HG03175 (cell line): ENCODE results near the gene TEX2.

Source experiments
- ATAC-seq: cut with Tn5 transposase; IDR thresholded peaks from one replicate; pipeline ENCODE4 v1.9.1; 2021; ENCODE audit warnings: mild to moderate bottlenecking, moderate library complexity; ENCODE audit not compliant: unreplicated experiment

The TEX2 gene

DNA sequence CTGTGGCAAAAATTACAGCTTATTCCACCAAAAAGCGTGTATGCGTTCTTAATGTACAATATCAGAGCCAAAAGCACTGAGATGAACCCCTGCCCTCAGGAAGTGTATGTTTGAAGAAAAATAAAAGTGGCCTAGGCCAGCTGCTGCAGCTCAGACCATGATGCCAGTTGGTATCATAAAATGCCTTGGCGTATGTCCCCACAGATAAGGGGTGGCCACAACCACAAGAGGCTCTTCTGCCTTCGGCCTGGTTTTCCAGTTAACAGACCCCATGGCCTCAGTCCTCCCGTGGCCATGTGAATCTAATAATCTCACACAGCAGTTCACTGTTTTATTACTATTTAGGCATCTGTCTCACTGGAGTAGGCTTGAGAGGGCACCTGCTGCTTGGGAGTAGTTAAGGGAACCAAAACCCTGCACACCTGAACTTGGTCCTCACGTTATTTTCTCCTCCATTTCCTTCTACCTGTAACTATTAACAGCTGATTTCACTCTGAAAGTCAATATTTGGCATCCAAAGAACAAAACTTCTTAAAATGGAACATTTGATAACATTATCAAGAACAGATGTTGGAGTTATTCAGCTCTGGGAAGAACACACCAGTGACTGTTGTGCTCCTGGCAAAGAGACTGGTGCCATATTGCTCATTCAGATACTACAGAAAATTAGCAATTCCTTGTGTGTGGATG, 98.3 kb downstream of the TEX2 start:
- ATAC-seq = no peak

DNA sequence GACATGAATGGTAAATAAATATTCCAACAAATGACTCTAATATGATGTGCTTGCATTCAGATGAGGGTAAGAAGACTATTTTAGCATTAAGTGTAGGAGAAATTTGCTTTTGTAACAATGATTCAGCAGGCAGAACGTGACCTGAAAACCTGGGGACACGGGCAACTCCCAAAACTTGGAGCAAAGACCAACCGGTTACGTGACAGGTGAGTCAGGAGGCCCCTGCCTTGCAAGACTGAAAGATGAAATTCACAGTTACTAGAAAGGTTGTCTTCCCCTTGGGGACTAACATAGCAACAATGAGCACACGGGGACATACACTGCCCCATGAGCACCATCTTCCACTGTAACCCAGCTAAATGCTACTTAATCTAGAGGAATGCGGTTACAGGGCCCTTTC, 99.6 kb downstream of the TEX2 start:
- no peak for ATAC-seq

DNA sequence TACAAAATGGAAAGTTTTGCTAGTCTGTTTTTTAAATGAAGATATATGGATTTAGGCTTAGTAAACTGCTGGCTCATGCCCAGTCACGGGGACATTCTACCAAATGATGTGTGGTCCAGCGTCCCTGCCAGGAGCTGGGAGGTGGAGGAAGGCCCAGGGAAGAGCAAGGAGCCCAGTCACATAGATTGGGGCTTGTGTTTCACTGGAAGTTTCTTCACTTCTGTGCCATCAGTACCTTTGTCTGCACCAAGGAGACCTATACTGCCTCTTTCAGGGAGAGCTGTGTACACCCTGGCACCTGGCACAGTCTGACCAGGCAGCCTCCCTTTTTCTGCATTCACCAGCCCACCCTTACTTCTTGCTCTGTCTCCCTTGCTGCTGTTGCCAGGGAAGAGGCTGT, 100.5 kb downstream of the TEX2 start:
- no peak for ATAC-seq

DNA sequence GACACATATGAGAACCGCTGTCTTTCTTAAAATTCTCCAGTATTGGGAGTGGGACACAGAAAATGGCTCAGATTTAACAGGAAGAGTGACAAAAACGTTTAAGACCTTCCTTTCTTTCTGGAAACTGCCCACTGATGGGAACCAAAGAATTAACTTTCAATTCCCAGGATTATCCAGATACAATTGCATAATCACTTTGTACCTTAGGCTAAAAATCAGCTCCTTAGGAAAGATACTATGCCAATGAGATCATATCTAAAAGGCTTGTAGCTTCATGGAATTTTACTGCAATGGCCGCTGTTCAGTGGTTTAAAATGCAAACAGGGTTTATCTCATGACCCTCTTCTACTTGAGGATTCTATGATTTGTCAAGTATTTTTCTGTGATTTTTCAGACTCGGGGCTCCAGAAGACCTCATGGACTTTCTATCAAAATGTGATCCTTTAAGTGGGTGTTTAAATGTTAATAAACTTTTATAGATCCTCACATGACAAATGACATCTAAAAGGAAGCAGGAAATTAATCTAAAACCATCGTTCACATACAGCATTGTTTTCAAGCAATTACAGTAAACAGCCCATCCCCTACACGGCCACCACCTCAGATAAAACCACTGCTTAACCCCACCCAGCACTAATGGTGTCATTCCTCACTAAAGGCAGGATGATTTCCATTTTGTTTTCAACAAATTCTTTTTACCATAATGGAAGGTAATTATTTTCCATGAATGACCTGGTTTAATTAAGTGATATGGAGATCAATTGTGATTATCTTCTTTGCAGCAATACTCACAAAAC, 101.5 kb downstream of the TEX2 start:
- ATAC-seq = no peak

DNA sequence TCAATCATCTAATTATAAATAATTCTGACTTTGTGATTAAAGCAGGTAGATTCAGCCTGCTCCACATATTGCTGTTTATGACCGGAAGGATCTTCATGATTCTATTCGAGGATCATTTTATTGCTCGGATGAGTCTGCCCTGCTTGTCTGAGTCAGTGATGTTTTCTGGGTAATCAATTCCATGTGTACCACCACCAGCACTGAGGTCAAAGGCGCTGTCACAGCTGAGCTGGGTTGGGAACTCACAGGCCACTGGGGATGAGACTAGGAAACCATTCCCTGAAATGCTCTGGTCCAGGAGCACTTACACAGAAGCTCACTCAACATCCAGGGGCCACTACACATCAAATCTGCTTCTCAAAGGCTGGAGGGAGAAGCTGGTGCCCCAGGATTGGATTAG, 102.7 kb downstream of the TEX2 start:
- ATAC-seq = no peak

DNA sequence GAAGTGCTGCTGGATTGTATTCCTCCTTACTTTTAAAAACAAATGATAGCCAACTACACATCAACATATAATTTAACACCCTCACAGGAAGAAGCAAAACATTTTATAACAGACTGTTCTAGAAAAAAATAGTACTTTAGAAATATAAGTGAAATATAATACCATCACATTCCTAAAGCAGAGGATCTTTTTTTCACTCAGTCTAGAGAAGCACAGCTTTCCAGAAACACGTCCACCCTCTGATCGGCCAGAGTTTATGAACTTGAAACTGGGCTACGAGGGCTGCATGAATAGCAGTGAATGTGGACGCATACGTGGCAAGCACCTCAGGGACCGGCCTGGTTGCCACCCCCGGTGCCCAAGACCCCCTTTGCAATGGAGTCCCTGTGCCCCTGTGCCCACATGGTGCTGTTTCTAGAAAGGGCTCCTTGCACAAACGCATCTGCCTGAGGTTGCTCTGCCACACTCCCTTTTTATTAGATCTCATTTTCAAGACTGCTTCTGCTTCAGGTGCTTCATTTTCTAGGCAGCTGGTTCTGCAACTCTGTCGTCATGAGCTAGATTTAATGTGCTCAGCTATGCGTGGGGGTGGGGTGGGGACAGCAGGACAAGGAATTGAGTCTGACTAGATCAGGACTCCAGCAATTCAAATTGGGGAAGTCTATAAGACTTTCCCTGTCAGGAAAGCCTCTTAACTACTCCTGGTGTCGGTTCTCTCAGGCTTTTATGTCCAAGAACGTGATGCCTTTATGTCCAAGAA, 104.0 kb downstream of the TEX2 start:
- ATAC-seq = no peak

DNA sequence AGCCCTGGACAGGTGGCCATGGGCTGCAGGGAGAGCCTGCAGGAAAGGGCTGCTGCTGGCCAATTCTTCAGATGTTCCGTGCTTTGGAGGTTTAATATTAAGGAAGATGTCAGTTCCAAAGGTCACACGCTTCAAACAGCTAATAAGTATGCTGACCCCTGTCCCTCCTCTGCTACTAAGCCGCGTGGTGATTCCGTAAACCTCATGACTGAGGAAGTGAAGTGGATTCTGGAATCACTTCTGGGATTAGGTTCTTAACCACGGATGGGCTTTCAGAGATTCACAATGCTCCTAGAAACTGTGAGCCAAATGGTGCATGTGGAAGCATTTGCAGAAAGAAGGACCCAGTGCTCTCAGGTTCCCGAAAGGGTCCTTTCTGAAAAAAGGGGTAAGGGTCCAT, 104.7 kb downstream of the TEX2 start:
- ATAC-seq = no peak

DNA sequence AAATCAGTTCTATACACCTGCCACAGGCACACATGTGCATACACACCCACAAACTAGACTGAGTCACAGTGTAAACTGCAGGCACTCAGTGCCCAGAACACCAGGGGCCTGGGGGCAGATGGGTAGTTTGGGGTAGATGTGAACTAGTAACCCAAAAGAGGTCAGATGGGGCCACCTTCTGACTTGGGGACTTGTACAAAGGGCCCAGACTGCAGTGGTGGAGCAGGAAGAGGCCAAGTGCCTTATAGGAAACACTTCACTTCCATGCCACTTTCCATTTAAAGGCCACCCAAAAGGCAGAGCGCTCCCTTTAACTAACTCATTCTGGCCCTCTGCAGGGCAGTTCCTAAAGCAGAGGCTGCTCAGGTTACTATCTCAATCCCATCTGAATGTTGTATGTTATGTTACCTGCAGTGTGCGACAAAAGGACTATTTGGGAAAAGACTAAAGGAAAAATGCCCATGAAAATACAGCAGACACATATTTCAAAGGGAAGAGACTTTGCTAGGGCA, 105.3 kb downstream of the TEX2 start:
- ATAC-seq = no peak

DNA sequence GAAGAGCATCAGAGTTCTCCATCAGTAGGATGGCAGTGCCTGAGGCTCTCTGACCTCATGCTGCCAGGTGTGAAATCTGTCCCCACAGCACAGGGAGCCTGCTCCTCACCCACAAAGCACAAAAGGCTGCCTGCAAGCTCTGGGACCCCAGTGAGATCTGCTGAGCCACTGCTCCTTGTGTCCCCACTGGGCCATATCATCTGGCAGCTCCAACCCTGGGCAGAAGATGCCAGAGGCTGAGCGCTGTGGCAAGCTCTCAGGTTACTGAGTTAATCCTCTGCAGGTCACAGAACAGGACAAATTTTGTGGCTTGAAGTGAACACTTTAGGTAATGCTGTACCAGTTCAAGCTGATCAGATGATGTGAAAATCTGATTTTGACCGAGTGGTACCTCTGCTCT, 106.4 kb downstream of the TEX2 start:
- no peak for ATAC-seq

DNA sequence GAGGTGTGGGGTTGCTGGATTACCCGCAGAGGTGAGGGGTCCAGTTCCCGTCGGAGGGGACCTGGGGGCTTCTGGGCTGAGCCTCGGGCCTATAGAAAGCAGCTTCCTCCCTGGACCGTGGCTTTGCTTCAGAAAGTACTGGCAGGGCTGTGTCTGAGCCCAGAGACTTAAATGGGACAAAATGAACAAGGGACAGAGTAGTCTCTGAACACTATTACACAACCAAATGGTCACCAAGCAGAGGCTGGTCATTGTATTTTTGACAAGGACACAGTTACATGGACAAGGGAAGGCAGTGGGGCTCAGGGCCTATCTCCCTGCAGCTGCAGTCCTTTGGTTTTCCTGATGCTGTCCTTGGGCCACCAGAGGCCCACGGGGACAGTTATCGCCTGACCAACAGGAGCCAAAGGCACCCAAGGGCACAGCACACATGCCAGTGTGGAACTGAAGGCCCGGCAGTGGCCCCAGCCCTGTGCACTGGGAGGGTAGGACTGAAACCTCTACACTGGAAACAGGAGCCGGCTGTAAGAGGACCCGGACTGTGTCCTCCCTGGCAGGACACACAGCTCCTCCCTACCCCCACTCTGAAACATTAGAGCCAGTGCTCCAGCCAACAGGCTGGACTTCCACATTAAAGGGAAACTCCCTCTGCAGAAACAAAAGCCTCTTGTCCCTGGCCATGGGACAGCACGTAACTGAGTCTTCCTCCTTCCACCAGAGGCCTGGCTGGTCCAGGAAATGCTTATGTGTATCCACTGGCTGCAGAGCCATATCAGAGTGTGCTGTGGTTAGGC, 107.1 kb downstream of the TEX2 start:
- no peak for ATAC-seq

DNA sequence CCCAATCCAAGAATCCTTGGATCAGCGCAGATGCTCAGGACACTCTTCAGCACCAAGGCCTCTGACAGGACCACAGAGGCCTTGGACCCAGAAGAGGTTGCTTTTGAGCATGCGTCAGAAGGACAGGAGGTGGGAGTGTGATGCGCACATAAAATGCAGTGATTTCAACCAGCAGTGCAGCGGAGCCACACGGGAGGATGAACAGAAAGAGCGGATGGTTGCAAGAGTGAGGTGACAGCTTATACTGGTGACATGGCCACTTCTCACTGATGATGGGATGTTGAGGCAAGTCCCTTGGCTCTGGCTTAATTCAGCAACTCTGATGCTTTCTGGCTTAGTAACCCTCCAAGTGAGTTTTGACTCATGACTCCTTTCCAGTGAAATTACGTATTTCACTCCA, 107.9 kb downstream of the TEX2 start:
- ATAC-seq = no peak

DNA sequence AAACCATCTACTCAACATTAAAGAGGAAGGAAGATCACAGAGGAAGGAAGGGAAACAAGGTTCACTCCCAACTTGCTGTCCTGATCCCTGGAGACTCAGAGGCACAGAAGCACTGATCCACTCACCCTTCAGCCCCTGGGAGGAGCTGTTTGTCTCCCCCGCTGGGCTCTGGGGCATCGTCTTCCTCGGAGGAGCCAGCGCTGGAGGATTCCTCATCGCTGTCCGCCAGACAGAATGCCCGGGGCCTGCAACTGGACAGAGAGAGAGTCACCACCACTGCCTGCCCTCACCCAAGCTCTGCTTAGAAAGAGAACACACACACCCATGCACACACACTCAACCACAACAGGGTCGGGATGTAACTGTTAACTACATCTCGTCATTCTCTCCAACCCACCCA, 108.3 kb downstream of the TEX2 start:
- no peak for ATAC-seq

DNA sequence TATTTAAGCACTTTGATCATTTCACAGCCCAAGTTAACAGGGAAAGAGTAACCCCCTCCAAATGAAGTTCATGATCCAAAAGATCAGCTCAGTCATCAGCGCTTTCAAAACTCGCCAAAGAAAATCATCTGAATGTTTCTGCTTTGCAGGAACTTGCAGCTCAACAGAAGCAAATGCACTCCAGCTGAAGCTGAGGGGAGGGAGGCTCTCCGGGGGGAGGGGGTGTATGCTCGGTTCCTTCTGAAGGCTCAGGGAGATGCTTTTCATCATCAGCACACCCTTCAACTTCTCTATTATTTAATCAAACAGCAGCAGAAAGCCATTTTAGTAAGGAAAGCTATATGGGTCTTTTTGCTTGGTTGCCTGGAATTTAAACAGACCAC, 108.8 kb downstream of the TEX2 start:
- no peak for ATAC-seq

DNA sequence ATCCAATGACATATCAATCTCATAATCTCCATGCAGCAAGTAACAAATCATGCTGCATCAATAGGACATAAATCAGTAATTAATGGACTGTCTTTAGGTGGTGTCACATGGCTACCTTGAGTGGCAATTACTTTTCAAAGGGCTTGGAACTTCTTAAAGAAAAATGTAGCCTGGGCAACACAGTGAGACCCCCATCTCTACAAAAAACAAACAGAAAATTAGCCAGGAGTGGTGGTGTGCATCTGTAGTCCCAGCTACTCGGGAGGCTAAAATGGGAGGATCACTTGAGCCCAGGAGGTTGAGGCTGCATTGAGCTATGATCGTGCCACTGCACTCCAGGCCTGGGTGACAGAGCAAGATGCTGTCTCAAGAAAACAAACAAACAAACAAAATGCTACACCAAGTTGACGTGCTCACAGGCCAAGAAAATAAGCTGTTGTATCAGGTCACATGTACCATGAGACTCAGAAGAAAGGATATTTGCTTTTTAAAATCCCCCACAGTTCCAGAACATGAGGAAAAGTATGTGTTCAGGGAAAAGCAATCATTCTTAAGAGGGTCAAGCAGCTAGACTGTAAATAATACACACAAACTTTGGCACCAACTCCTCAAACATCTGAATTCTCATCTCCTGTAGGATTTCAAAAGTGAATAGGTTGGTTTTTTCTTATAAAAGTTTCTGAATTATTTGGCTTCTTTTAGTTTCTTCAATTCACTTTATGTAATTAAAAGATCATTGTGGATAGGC, 109.3 kb downstream of the TEX2 start:
- no peak for ATAC-seq

DNA sequence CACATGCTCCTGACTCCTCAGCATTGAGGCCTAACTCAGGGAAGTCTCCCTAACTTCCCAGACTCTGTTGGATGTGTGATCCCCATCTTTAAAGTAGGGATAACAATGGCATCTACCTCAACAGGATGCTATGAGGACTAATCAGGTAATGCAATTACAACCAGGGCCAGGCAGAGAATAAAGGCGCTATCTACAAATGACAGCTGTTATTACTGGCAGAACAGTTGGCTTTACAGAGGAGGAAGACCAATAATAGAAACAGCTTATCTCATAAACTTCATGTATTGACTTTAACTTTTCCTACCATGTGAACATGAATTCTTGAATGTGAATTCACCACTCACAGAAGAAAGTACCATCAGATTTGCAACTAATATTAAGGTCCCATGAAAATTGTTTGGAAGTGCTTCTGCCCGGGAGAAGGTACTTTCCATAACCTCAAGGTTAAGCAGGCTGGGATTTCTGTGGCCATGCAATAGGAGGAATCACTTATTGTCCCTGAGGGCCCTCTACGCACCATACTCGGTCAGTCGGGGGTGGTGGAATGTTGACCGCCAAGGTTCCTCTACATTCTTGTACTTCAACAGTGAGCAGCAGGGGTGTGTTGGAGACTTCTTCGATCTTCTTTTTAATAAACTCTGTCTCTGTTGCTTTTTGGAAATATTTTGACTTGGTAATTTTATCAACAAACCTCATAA, 110.5 kb downstream of the TEX2 start:
- no peak for ATAC-seq

DNA sequence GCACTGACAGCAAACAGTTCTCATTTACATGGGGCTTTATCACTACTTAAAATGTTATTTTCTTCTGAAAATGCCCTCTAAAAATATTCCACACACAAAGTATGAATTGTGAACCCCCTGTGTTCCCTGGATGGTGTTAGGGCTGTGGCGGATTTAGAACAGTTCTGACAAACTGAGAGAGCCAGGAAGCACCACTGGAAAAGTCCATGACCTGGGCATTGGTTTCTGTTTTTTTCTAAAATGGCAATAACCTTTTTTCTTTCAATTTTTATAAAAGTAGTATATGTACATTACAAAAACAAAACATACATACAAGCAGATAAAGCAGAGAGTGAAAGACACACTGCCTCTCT, 112.1 kb downstream of the TEX2 start:
- no peak for ATAC-seq

DNA sequence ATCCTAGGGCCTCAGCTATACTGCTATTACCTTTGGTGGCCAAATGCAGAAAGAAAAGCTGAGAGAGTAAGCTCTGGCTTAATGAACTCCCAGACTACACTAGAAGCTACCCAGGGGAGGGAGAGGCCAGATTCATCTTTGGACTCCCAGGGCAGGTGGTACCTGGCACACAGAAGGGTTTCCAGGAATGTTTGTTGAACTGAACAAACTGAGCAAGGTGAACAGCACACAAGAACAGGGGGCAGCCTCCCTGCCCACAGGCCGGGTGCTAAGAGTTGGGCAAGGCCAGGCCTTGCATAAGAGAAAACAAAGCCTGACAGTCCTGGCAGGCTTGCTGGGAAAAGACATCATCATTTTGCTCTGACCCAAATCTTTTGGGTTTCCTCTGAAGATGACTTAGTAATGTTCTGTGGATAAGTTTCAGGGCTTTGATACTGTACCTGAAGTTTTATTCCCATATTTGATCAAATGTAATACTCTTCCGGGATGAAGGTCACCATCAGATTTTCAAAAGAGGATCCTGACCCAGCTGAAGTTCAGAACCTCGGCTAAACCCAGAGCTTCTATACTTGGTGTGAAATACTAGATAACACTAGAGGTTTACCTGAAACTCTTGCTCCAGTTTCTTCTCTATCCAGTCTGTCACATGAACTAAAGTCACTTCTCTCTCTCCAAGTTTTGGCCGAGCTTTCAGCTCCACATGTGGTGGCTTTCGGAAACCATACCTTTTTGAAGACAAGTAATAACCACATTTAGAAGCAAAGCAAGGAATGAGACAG, 112.6 kb downstream of the TEX2 start:
- no peak for ATAC-seq

DNA sequence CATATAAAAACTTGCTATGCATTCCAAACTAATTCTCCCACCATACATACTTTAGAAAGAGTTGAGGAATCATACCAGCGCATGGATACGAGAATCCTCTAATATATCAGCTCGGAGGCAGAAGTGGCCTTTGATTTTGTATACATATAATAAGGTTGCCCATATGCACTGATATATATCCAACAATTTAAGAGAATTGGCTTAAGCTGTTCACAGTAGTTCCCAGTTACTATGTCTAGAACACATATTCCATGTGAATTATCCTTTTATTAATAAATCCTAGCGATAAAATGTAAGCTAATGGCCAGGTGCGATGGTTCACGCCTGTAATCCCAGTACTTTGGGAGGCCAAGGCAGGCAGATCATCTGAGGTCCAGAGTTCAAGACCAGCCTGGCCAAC, 113.9 kb downstream of the TEX2 start:
- no peak for ATAC-seq

DNA sequence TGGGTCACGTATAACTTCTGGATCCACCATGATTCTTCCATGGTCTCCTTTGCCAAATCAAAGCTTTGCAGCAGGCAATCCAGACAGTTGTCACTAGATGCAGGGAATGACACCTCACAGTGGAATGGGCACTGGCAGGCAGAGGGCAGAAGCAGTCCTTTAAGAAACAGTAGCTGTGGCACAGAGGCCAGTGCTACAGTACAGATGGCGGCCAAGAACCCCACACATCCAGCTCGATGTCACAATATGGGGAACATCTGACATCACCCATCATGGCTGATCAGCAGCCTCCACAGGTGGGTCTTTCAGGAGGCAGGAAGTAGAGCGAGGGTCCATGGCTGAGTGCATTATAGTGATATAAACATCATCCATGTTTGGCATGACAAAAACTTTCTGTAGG, 114.4 kb downstream of the TEX2 start:
- ATAC-seq = no peak
